Loucy (cell line): Measurements from ENCODE around the gene CASP6.

Experiments
- CTCF ChIP-seq: fragments of 200-600 bp; sonication (generic); conservative IDR thresholded peaks from 2 replicates; pipeline ENCODE4 v1.5.1; 2014; ENCODE audit warnings: mild to moderate bottlenecking, antibody characterized with exemption, low read length
- EZH2phosphoT487 ChIP-seq: fragments of 200-600 bp; IDR thresholded peaks from 2 replicates; pipeline ENCODE4 v1.6.1; 2018; ENCODE audit warnings: antibody characterized with exemption, mild to moderate bottlenecking, moderate library complexity, borderline replicate concordance

- no peak for TF ChIP-seq CTCF
- TF ChIP-seq EZH2phosphoT487 = no peak
Observed at GRCh38 chr4:109746728-109747127, 43.5 kb upstream of the CASP6 start.
